UCSD-AML1 (cell line): ENCODE results near the gene KMT2E.

Source experiments
- DNase-seq: peaks from one replicate; lab custom pipeline; 2025; ENCODE audit not compliant: unreplicated experiment; lab: John Stamatoyannopoulos, UW

The KMT2E gene

DNA sequence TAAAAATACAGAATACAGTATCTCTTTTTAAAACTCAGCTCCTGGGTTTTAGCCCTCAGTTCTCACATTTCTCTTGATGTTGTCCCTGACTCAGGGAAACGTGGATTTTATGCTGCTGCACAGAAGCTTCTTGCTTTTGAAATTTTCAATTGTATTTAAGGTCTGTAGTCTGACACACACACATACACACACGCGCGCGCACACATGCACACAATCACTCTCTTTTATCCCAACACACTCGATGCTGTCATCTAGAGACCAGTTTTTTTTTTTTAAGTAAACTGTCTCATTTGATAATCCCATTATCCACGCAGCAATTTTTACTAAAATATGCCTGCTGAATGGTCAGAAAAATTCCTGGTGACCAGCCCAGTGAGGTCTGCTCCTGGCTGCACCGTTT, 108.6 kb downstream of the KMT2E start:
- DNase-seq: no peak

- no peak for DNase-seq
Measured at GRCh38 chr7:105125745-105126144, 111.7 kb downstream of the KMT2E start.

DNA sequence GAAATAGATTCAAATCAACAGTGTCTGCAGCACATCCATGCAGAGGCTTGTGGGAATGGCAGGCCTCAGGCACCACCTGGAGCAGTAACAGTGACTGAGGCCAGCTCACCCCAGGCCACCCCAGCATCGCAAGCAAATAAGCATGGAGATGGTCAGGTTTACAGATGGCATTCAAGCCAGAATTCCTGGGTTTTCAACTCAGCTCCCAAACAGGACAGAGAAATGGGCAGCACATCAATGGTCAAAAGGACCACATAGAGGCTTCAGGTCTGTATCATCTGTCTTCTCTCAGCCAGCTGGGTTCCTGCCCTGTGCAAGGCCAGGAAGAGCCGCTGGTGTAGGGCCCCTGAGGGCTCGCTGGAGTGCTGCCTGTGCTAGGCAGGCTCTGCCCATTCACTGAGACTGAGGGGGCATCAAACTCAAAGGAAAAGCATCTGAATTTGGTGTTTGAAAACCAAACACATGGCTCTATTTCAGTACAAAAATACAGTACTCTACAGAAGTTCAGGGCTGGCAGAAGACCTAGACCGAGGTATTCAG, 112.5 kb downstream of the KMT2E start:
- no peak for DNase-seq

- no peak for DNase-seq
Measured at GRCh38 chr7:105127179-105127578, 113.2 kb downstream of the KMT2E start.

- DNase-seq: no peak
Measured at GRCh38 chr7:105130048-105130447, 116.0 kb downstream of the KMT2E start.

GRCh38 chr7:105130580-105130979, 116.6 kb downstream of the KMT2E start:
- no peak for DNase-seq

DNA sequence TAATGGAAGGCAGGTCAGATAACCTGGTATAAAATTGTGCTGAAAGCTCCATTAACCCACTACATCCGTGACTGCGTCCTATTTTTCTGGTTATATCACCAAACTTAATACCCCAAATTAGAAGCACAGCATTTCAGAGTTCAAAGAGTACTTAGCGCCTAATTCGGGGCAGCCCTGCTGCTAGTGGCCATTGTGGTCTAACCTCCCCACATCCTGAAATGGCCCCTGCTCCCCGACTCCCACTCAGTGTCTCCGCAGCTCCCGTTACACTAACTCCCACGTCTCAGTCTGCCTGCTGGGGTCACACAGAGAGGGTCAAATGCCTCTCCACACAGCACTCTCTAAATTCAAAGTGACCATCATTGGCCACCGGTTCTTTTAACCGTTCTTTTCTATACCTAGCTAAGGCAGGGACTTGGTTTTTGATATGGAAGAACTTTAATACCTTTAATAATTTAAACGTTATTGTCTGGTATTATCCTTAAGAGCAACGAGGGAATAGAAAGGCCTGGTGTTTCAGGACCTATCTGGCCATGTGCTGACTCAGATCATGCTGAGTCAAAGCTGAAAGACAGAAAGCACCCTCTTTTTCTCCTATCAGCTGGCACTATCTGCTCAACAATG, 117.1 kb downstream of the KMT2E start:
- DNase-seq: peak; percentile 12

DNA sequence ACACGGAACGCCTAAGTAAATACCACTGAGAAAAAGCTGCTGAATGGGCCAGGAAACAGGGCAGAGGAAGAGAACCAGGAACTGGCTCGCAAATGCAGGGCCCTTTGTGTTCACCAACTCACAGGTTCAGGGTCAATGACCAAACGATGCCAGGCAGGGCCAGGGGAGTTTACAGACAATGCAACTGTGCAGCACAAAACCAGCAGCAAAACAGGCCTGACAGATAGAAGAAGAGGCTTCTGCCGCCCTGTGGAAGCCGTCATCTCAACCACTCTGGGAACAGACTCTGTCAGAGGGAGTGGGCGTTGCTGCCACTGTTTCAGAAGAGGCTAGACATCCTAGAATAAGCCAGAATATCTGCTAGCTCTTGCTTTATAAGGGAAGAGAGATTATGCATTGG, 117.9 kb downstream of the KMT2E start:
- no peak for DNase-seq

DNA sequence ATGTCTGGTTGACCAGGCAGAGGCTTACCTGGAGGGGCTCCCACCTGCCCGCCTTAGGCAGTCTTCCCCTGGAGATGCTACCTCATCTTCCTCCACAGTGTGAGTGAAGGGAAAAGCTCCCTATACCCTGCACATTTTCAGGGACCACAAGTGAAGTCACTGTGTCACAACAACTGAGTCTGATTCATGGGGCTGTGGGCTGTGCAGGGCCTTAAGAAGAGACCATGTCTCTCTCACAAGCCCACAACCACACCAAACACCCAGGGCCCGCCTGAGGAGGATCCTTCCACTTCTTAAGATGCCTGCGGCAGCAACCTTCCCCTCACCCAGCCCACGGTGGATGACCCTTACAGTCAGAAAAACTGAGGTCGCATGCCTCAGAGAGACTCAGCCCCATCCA, 118.3 kb downstream of the KMT2E start:
- DNase-seq: no peak

GRCh38 chr7:105132835-105133234, 118.8 kb downstream of the KMT2E start:
- DNase-seq: no peak

DNA sequence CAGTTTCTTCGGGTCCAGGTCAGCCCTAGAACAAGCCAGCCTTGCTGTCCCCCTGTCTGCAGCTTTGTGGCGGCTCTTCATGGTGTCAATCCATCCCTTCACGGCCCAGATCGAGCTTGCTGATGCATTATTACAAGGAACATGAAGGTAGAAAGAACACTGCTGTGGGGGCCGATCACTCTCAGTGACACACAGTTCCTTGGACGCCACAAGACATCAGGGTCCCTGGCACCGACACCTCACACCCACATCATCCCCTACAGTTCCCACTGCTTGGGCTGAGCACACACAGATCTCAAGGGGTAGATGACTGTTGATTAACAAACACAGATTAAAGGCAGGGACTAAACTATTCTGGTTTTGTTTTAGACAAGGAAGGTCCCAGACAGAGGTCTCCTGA, 119.4 kb downstream of the KMT2E start:
- no peak for DNase-seq

- DNase-seq: no peak
Measured at GRCh38 chr7:105133986-105134655, 120.1 kb downstream of the KMT2E start.

DNA sequence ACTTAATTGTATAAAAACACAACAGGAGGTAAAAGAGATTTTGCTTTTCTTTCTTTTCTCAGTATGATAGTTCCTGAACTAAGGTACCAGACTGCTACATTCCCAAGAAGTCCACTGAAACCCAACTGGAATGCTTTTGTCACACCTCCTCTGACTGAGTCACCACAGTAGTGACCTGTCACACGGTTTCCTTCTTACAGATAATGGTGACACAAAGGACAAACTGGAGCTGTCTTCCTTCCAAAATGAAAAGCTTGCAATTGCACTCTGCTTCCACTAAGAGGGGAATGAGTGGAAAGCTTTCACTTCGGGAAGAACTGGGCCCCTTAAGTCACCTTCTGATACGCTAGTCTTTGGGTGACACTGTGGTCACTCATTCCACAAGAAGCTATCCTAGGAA, 122.2 kb downstream of the KMT2E start:
- no peak for DNase-seq

DNA sequence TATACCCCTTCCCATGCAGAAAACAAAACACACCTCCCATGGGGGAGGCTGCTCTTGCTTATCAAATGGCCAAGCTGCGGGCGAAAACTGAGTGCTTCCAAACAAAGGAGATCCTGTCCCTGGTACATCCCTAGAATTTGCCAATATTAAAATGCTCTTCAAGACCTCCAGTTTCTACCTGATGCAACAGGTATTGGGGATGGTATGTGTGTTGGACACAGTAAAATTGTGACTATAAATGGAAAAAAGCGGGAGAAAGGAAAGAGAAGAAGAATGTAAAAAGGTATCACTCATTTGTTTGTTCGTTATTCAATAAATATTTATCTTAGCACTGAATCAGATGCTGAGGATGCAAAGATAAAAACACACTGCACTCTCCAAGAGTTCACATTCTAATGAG, 123.9 kb downstream of the KMT2E start:
- DNase-seq: no peak

GRCh38 chr7:105139381-105139780, 125.4 kb downstream of the KMT2E start:
- DNase-seq: no peak

DNA sequence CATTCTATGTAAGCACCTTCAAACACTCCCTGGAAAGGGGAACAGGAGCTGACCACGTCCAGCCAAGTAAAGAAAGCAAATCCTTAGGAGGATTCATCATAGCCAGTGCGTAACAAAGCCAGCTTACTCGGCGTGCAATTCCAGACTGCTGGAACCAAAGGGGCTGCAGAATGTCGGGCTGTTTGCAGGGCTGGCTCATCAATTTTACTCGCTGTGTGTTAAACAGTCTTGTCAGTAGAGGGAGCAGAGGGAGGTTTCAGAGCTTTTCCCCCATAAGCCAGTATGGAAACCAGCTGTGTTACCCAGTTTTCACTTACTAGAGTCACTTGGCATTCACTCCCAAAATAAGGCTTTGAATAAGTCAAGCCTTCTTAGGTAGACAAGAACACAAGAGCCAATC, 127.1 kb downstream of the KMT2E start:
- DNase-seq: no peak

DNA sequence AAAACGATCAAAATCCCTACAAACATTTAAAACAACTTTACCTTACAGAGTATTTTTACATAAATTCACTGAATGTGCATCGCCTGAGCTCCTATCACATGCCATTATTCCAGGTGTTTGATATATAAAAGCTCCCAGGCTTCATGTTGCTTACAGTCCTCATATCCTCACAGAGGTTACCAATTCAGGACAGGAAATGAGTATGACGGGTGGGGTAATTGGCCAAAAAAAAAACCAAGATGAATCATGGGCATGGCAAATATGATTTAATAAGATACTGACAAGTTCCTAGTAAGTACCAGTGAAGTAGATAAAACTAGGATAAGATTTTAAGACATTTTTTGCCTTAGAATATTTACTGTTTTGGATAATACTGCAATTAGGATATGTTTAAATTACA, 135.8 kb downstream of the KMT2E start:
- DNase-seq: no peak

DNA sequence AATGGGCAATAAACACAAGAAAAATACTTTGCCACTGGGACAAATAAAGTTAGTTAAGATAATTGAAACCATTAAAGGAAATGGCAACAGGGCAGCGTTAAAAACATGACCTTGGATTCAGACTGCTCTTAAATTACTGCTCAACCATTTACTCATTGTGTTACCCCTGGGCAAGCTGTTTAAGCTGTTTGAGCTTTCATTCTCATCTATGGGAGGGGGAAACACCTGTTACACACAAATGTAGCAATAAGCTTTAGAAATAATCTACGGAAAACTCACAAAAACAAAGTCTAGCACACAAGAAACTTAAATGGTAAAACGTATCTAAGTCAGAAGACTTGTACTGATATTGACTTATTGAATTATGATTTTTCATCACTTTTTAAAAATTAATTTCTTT, 137.1 kb downstream of the KMT2E start:
- DNase-seq: no peak

GRCh38 chr7:105153531-105153930, 139.5 kb downstream of the KMT2E start:
- no peak for DNase-seq

DNA sequence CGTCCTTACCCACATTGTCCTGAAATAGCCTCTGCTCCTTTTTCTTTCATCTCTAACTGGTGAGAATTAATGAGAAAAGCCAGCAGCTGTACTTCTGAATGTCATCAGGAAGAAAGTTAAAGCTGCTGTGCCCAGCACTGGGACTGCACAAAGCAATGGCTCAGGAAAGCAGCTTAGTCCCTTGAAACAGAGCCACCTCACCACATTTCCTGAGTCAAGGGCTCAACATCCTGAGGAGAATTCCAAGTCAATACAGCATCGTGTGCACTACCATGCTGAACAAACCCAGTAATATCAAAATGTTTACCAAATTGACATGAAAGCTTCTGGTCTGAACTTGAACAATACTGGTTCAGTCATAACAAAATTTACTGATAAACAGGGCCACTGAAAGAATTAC, 140.1 kb downstream of the KMT2E start:
- DNase-seq: no peak

DNA sequence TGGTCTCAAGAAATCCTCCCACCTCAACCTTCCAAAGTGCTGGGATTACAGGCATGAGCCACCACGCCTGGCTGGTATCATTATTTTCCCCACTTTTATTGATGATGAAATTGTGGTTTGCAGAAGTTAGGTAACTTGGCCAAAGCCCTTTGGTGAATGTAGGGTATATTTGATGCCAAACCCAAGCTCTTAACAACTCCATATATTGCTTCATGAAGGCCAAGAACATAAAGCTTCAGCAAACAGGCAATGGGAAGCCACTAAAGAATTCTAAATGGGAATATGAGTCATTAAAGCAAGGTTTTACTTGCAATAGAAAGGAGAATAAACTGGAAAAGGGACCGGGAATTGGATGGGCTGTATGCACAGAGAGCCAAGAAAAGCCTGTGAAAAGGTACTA, 142.7 kb downstream of the KMT2E start:
- DNase-seq: no peak

DNA sequence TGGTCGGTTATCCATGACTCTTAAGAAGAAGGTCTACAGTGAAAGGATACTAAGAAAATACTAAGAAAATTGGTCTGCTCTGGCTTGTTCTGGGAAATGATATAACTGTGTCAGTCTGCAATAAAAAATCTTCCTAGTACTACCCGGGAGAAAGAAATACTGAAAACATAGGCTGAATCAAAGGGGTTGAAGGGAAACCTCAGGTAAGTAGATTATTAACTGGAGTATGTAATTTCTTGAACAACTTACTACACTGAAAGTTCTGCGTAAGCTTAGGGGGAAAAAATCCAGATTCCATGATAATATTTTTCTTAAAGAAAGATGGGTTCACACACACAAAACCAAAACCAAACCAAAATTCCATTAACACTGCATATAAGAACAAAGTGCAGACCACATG, 143.3 kb downstream of the KMT2E start:
- DNase-seq: no peak

GRCh38 chr7:105161366-105161765, 147.4 kb downstream of the KMT2E start:
- no peak for DNase-seq
